ENCODE data around the gene MAPKAP1. TPM values are rescaled to one million over a fixed set of nuclear protein-coding genes. Genes with fewer than 3 reads are reported as not detected.

MAPKAP1 gene
- polyA plus RNA-seq, 1 donor (not counting 4 experiments of a cell fraction or from before 2014, with no cell fraction given) = 129 TPM

GRCh38 chr9:125434986-125435775, 271.8 kb downstream of the MAPKAP1 start:
- FAIRE-seq = no peak
- dilution Hi-C loops (cut with MboI; ENCODE audit: extremely low pct_ligation_motif_present, low sequenced_read_pairs) = no loop called here

GRCh38 chr9:125433461-125434011, 273.5 kb downstream of the MAPKAP1 start:
- dilution Hi-C loops (cut with MboI; ENCODE audit: extremely low pct_ligation_motif_present, low sequenced_read_pairs) = no loop called here
- no peak for DNase-seq (ENCODE audit: low read depth, low spot score)
- H2AFZ ChIP-seq (ENCODE audit: control insufficient read depth, low read length) = no peak overlapping the region
- no peaks in the 10 kb centered on the region for H3K9me3 ChIP-seq (ENCODE audit: control insufficient read depth, low read depth, low read length)
- no peaks in the 10 kb centered on the region for H4K20me1 ChIP-seq (ENCODE audit: control insufficient read depth, extremely low read depth, insufficient read depth, low read length)
- no peak overlapping the region for H3K4me3 ChIP-seq (ENCODE audit: control insufficient read depth in 2 of 3, extremely low read depth in 1 of 3, insufficient read depth in 2 of 3, low read depth in 1 of 3, low read length in 3 of 3)
- H3K79me2 ChIP-seq (ENCODE audit: control insufficient read depth, insufficient read depth, low read length) = no peaks in the 10 kb centered on the region
- H3K9me1 ChIP-seq (ENCODE audit: control insufficient read depth, extremely low read depth, insufficient read depth, low read length) = no peaks in the 10 kb centered on the region
- H3K4me1 ChIP-seq (ENCODE audit: control insufficient read depth, extremely low read depth, insufficient read depth, low read length) = no peaks in the 10 kb centered on the region
- H3K27me3 ChIP-seq (ENCODE audit: control insufficient read depth, extremely low read depth, insufficient read depth, low read length) = no peaks in the 10 kb centered on the region
- H3K4me2 ChIP-seq (ENCODE audit: control insufficient read depth, extremely low read depth, insufficient read depth, low read depth, low read length) = no peak overlapping the region
- no peak overlapping the region for H3K9ac ChIP-seq (ENCODE audit: control insufficient read depth, extremely low read depth, insufficient read depth, low read length)
- peaks cover 4 to 6% of the 10 kb centered on the region in 2 experiments for H3K36me3 ChIP-seq (ENCODE audit: control insufficient read depth in 2 of 2, extremely low read depth in 1 of 2, insufficient read depth in 2 of 2, low read length in 2 of 2)
- no peak overlapping the region for H3K27ac ChIP-seq (ENCODE audit: control insufficient read depth, insufficient read depth, low read length)
- FAIRE-seq = no peak
- TF ChIP-seq EZH2 (IDR thresholded peaks at IDR 0.05; ENCODE audit: low read length) (no peak), CTCF (optimal IDR thresholded peaks at IDR 0.05 in 1 of 3, IDR thresholded peaks at IDR 0.05 in 1 of 3, conservative IDR thresholded peaks at IDR 0.05 in 1 of 3; ENCODE audit: extremely low read depth in 1 of 3, insufficient read depth in 2 of 3, low read length in 3 of 3) (no peak)

More at GRCh38 chr9:125434986-125435775, 271.8 kb downstream of the MAPKAP1 start:
- no peak for DNase-seq (ENCODE audit: low read depth, low spot score)
- H4K20me1 ChIP-seq (ENCODE audit: control insufficient read depth, extremely low read depth, insufficient read depth, low read length) = no peaks in the 10 kb centered on the region
- H3K9ac ChIP-seq (ENCODE audit: control insufficient read depth, extremely low read depth, insufficient read depth, low read length) = no peak overlapping the region
- no peaks in the 10 kb centered on the region for H3K9me3 ChIP-seq (ENCODE audit: control insufficient read depth, low read depth, low read length)
- H3K4me1 ChIP-seq (ENCODE audit: control insufficient read depth, extremely low read depth, insufficient read depth, low read length) = no peaks in the 10 kb centered on the region
- peaks cover 11 to 15% of the 10 kb centered on the region in 2 experiments for H3K36me3 ChIP-seq (ENCODE audit: control insufficient read depth in 2 of 2, extremely low read depth in 1 of 2, insufficient read depth in 2 of 2, low read length in 2 of 2)
- H3K27me3 ChIP-seq (ENCODE audit: control insufficient read depth, extremely low read depth, insufficient read depth, low read length) = no peaks in the 10 kb centered on the region
- no peak overlapping the region for H3K27ac ChIP-seq (ENCODE audit: control insufficient read depth, insufficient read depth, low read length)
- TF ChIP-seq CTCF (optimal IDR thresholded peaks at IDR 0.05 in 1 of 3, IDR thresholded peaks at IDR 0.05 in 1 of 3, conservative IDR thresholded peaks at IDR 0.05 in 1 of 3; ENCODE audit: extremely low read depth in 1 of 3, insufficient read depth in 2 of 3, low read length in 3 of 3) (no peak), EZH2 (IDR thresholded peaks at IDR 0.05; ENCODE audit: low read length) (no peak)
- no peak overlapping the region for H2AFZ ChIP-seq (ENCODE audit: control insufficient read depth, low read length)
- no peaks in the 10 kb centered on the region for H3K9me1 ChIP-seq (ENCODE audit: control insufficient read depth, extremely low read depth, insufficient read depth, low read length)
- no peak overlapping the region for H3K4me2 ChIP-seq (ENCODE audit: control insufficient read depth, extremely low read depth, insufficient read depth, low read depth, low read length)
- H3K79me2 ChIP-seq (ENCODE audit: control insufficient read depth, insufficient read depth, low read length) = no peaks in the 10 kb centered on the region
- no peak overlapping the region for H3K4me3 ChIP-seq (ENCODE audit: control insufficient read depth in 2 of 3, extremely low read depth in 1 of 3, insufficient read depth in 2 of 3, low read depth in 1 of 3, low read length in 3 of 3)

Measured in keratinocyte (primary cell).